Measurements from ENCODE around the gene CFAP221. TPM values are rescaled to one million over a fixed set of nuclear protein-coding genes. Genes with fewer than 3 reads are reported as not detected.
A peak's percentile ranks its signal among the peaks of the same experiment; 100 is the strongest.

CFAP221 gene
- total RNA-seq, 1 donor from 2014 or later = 26.3 TPM

- Histone ChIP-seq H3K4me3 (no peak overlapping the region), H3K27ac (no peak overlapping the region), H3K9me3 (no peaks in the 10 kb centered on the region), H3K36me3 (no peaks in the 10 kb centered on the region), H3K27me3 (no peaks in the 10 kb centered on the region), H3K4me1 (peaks cover 15% of the 10 kb centered on the region)
- intact Hi-C loops (cut with DNase I) = no loop called here
- DNase-seq = no peak
- no peak for TF ChIP-seq CTCF (IDR thresholded peaks at IDR 0.05)
- ATAC-seq = no peak
Measured at GRCh38 chr2:119692954-119693353, 148.7 kb downstream of the CFAP221 start.

- H3K27me3 ChIP-seq = no peaks in the 10 kb centered on the region
- H3K27ac ChIP-seq = no peak overlapping the region
- ATAC-seq = no peak
- DNase-seq = no peak
- peaks cover 15% of the 10 kb centered on the region for H3K4me1 ChIP-seq
- intact Hi-C loops (cut with DNase I) = no loop called here
- TF ChIP-seq CTCF (IDR thresholded peaks at IDR 0.05) = no peak
- no peak overlapping the region for H3K4me3 ChIP-seq
- H3K9me3 ChIP-seq = no peaks in the 10 kb centered on the region
- H3K36me3 ChIP-seq = no peaks in the 10 kb centered on the region
Measured at GRCh38 chr2:119693567-119693966, 149.3 kb downstream of the CFAP221 start.

GRCh38 chr2:119693967-119694366, 149.7 kb downstream of the CFAP221 start:
- H3K27me3 ChIP-seq = no peaks in the 10 kb centered on the region
- ATAC-seq (no peak), DNase-seq (no peak)
- H3K9me3 ChIP-seq = no peaks in the 10 kb centered on the region
- no peaks in the 10 kb centered on the region for H3K36me3 ChIP-seq
- TF ChIP-seq CTCF (IDR thresholded peaks at IDR 0.05) = no peak
- H3K27ac ChIP-seq = no peak overlapping the region
- no peak overlapping the region for H3K4me3 ChIP-seq
- peaks cover 15% of the 10 kb centered on the region for H3K4me1 ChIP-seq
- intact Hi-C loops (cut with DNase I) = no loop called here

GRCh38 chr2:119694470-119694844, 150.2 kb downstream of the CFAP221 start:
- DNase-seq (no peak), ATAC-seq (peak; percentile 43)
- Histone ChIP-seq H3K4me1 (peaks cover 15% of the 10 kb centered on the region), H3K36me3 (no peaks in the 10 kb centered on the region), H3K4me3 (no peak overlapping the region), H3K27me3 (no peaks in the 10 kb centered on the region), H3K9me3 (no peaks in the 10 kb centered on the region), H3K27ac (peak overlapping the region; percentile 58)
- intact Hi-C loops (cut with DNase I) = no loop called here
- TF ChIP-seq CTCF (IDR thresholded peaks at IDR 0.05) = no peak

DNA sequence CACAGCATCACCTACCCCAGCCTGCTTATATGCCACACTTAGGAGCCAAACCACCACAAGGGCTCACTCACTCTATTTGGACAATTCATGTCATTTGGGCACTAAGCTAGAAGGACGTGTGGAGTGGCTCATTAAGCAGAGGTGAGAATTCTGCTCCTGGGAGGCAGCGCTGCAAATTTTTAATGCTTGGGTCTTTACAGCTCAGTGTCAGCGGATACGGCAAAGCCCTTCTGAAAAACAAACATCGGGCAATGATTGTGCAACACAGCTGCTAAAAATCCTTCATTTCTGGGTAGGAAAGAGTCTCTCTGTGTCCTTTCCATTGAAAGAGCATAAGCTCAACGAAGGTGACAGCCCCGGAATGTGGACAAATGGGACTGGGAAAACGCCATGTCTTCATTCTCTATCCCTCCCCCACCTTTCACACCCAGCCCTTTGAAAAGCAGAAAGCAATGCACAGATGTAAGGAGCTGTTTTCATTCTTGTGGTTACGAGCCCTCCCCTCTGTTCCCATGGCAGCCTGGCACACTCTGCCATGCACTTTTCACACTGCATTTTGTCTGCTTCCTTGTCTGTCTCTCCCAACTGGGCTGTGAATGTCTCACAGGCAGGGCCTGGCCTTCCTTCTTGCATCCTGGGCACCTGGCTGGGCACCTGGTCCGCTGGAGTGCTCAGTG, 150.7 kb downstream of the CFAP221 start:
- no peaks in the 10 kb centered on the region for H3K9me3 ChIP-seq
- peak overlapping the region; percentile 58 for H3K27ac ChIP-seq
- H3K4me3 ChIP-seq = peak overlapping the region; percentile 14
- no peak for DNase-seq
- no peaks in the 10 kb centered on the region for H3K27me3 ChIP-seq
- peaks cover 15% of the 10 kb centered on the region for H3K4me1 ChIP-seq
- peak; percentile 66 for ATAC-seq
- no peak for TF ChIP-seq CTCF (IDR thresholded peaks at IDR 0.05)
- intact Hi-C loops (cut with DNase I) = no loop called here
- H3K36me3 ChIP-seq = no peaks in the 10 kb centered on the region

- Histone ChIP-seq H3K27ac (no peak overlapping the region), H3K36me3 (no peaks in the 10 kb centered on the region), H3K9me3 (no peaks in the 10 kb centered on the region), H3K4me1 (peaks cover 15% of the 10 kb centered on the region), H3K27me3 (no peaks in the 10 kb centered on the region), H3K4me3 (no peak overlapping the region)
- no peak for DNase-seq
- no peak for TF ChIP-seq CTCF (IDR thresholded peaks at IDR 0.05)
- no peak for ATAC-seq
- intact Hi-C loops (cut with DNase I) = no loop called here
Measured at GRCh38 chr2:119696005-119696404, 151.8 kb downstream of the CFAP221 start.

Measured in upper lobe of right lung (tissue), 1 donor.